GM10266 (cell line): ENCODE data around the gene EPB42.
A peak's percentile ranks its signal among the peaks of the same experiment; 100 is the strongest.

Source experiments
- DNase-seq: peaks from one replicate; pipeline ENCODE4 v3.0.0; 2012; ENCODE audit errors: extremely low spot score
- CTCF ChIP-seq: IDR thresholded peaks from 2 replicates; pipeline ENCODE4 v1.5.1; 2012; ENCODE audit warnings: mild to moderate bottlenecking, low read depth; ENCODE audit not compliant: control insufficient read depth, insufficient read depth; ENCODE audit errors: missing control alignments

EPB42 gene

DNA sequence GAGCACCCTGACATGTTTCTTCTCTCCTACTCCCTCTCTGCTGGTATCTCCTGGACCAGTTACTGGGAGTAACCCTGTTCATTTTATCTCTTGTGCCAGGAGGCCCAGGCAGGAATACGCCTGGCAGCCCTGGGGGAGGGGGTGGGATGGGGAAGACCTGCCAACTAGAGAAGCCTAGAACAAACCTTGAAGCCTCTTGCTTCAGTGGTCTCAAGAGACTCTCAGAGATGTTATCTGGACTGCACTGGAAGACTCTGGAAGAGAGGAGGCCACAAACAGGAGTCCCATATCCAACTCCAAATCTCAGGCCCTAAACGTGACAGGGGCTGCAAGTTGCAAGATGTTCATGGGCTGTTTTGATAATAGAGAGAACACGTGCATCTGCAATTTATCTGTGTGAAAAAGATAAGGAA, at the start of gene EPB42:
Gene EPB42, minus strand, starts transcription at position 28 of the 413 bp plus-strand sequence. CDS start 193 bp downstream, outside the sequence.
- TF ChIP-seq CTCF = no peak

DNA sequence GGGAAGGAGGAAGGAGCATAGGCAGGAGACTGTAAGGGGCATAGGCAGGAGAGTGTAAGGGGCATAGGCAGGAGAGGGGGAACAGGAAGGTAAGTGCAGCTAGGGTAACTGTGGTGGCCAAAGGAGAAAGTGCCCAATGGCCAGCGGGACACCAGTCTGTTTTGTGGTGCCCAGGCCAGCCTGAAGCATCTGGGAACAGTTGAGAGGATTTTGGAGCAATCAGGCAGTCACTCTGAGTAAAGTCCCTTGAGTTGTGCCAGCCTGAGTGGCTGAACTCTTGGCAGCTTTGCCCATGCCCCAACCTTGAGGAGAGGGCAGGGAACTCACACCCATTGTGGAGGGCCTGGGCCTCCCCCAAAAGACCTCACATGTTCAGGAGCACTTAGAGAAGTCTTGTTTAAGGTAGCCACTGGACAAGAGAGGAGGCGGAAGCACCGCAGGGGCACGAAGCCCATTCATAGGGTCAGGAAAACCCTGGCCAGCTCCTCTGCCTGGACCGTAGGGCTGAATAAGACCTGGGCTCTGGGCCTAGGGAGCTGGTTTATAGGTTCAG, 49.4 kb upstream of the EPB42 start:
- TF ChIP-seq CTCF = no peak

More for the DNA sequence above, at the start of gene EPB42:
- no peak for DNase-seq

DNA sequence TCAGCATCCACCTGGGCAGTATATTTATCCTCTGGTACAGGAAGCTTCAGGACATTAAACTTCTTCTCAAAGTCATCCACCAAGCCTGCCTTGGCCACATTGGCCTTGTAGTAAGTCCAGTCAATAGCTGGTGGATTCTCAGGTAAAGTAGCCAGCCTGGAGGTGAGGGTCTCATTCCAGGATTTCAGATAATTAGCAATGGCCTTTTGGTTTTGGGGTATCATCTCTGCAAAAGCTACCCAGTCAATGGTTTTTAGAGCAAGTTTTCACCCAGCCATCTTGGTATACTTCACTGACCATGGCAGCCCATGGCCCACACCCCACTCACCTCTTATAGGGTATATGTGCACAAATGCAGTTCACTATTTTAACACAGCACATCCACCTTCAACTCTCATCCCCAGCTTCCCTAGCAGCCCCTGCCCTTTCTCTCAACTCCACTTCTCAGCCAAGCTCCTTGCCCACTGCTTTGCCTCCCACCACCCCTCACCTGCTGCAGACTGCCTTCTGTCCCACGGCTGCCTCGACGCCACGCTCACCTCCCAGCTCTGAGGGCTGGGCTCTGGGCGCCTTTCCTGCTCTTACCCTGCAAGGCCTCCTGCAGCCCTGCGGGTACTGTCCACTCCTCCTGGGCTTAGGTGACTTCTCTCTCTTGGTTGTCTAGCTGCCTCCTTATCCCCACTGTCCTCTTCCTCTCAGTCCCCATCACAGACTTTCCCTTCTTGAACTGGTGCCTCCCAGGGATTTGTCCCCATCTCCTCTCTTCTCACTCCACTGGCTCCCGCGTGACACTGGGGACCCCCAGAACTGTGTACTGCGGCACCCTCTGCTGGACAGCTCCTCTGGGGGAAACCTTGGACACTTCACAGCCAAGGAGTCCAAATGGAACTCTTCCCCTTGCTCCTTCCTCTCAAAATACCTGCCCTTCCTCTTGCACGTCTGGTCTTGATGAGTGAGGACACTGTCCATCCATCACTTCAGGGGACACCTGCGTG, 47.6 kb upstream of the EPB42 start:
- peak; percentile 61 for TF ChIP-seq CTCF
- DNase-seq = peak; percentile 48

More for the DNA sequence above, 49.4 kb upstream of the EPB42 start:
- DNase-seq = no peak

DNA sequence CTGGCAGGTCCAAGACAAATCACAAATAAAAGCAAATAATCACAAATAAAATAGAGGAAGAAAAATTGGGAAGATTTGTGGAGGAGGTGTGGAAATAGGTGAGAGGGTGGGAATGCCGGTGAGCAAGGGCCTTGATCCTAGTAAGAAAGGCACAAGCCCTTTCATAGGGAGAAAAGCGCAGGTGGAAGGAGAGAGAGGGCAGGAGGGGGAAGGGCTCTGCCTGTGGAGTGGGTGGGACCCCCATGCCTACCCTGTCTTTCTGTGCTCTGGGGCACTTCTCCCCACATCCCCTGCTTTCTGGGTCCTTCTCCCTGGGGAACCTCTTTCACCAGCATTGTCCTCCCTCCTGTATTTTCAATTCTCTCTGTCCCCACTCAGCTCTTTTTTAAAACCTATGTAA, 46.6 kb upstream of the EPB42 start:
- no peak for DNase-seq
- no peak for TF ChIP-seq CTCF

GRCh38 chr15:43266834-43267233, 46.0 kb upstream of the EPB42 start, which contains the start of gene TGM5:
TGM5 (minus strand) TSS chr15:43266928; CDS start chr15:43266849, 79 bp downstream.
- TF ChIP-seq CTCF = no peak

GRCh38 chr15:43266386-43266785, 45.6 kb upstream of the EPB42 start:
- no peak for DNase-seq
- TF ChIP-seq CTCF = no peak

More at GRCh38 chr15:43266834-43267233, 46.0 kb upstream of the EPB42 start, which contains the start of gene TGM5:
- DNase-seq = no peak
